ENCODE data around the gene SURF1.

DNA sequence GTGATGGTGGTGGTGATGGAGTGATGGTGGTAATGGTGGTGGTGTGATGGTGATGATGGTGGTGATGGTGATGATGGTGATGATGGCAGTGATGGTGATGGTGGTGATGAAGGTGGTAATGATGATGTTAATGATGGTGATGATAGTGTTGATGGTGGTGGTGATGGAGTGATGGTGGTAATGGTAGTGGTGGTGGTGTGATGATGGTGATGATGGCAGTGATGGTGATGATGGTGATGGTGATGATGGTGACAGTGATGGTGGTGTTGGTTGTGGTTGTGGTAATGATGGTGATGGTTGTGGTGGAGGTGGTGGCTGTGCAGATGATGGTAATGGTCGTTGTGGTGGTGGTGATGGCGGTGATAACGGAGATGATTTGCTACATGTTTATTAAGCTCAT is 27.2 kb upstream of the SURF1 start:
- TF ChIP-seq, protein P1, sequence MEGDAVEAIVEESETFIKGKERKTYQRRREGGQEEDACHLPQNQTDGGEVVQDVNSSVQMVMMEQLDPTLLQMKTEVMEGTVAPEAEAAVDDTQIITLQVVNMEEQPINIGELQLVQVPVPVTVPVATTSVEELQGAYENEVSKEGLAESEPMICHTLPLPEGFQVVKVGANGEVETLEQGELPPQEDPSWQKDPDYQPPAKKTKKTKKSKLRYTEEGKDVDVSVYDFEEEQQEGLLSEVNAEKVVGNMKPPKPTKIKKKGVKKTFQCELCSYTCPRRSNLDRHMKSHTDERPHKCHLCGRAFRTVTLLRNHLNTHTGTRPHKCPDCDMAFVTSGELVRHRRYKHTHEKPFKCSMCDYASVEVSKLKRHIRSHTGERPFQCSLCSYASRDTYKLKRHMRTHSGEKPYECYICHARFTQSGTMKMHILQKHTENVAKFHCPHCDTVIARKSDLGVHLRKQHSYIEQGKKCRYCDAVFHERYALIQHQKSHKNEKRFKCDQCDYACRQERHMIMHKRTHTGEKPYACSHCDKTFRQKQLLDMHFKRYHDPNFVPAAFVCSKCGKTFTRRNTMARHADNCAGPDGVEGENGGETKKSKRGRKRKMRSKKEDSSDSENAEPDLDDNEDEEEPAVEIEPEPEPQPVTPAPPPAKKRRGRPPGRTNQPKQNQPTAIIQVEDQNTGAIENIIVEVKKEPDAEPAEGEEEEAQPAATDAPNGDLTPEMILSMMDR (conservative IDR thresholded peaks at IDR 0.05; ENCODE audit: low read depth, low read length): no peak
- TF ChIP-seq EZH2 (IDR thresholded peaks at IDR 0.05; ENCODE audit: low read length, unreplicated experiment): no peak
- TF ChIP-seq EZH2phosphoT487 (IDR thresholded peaks at IDR 0.05; ENCODE audit: borderline replicate concordance, low read length): no peak
